ENCODE measurements around the gene PDE4B.
A peak's percentile ranks its signal among the peaks of the same experiment; 100 is the strongest.

Gene PDE4B

DNA sequence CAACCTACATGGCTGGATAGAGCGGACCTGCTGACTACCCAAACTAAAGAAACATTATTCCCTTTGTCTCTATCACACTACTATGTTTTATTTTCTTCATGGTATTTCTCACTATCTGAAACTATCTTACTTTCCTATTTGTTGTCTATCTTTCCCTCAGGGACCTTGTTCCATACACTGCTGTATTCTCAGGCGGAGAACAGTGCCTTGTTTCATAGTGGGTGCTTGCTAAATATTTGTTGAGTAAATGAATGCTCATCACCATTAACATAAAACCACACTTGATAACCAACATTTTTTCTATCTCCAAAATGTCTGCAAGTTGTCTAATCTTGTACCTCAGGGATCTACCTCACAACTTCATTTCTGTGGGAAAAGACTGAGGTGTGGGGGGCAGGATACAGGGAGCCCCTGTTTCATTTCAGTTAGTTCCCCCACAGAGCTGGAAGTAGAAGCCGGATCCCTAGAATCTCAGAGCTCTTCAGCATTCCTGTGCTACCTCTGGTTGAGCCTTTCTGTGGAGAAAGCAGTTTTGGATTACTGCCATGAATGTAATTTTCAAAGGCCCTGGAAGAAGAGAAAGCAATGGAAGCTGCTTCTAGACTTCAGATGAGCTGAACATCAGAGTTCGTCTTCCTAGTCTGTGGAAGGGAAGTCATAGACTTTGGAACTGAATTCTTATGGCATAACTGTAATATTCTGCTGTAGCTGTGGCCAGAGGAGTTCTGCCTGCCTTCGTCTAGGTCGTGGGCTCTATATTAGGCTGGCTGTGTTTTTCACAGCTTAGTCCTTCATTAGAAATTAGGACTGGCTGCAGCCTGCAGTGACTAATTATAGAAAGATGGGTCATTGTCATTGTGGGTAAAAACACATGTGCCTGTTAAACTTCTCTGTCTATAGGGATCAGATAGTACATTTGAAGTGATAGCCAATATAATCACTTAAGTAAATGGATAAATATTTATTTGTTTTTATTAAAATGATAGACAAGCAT is 448.1 kb downstream of the PDE4B start:
- DNase-seq (ENCODE audit: low read depth): no peak

- DNase-seq (ENCODE audit: low read depth): peak; percentile 92
These were observed 450.2 kb downstream of the PDE4B start for GRCh38 chr1:66242646-66243547.

- peak; percentile 60 for DNase-seq (ENCODE audit: low read depth)
These were observed 450.9 kb downstream of the PDE4B start for GRCh38 chr1:66243548-66244130.

DNA sequence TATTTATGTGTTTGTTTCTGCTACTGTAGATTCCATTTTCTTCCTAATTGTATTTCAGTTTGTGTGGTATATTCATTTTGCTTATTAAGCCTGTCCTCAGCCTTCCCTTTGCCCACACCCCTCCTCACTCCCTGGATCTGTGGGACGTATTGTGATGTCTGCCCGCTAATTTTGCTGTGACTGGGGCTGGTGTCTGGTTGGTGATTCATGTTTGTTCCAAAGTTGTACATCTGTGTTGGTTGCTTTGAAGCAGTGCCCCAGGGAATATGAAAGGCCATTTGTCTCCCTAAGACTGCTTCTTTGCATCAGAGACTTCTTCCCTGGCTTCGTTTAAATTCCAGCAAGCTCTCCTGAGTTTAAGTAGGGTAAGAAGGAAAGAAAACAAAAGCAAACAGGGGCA is 451.7 kb downstream of the PDE4B start:
- DNase-seq (ENCODE audit: low read depth): peak; percentile 69

DNA sequence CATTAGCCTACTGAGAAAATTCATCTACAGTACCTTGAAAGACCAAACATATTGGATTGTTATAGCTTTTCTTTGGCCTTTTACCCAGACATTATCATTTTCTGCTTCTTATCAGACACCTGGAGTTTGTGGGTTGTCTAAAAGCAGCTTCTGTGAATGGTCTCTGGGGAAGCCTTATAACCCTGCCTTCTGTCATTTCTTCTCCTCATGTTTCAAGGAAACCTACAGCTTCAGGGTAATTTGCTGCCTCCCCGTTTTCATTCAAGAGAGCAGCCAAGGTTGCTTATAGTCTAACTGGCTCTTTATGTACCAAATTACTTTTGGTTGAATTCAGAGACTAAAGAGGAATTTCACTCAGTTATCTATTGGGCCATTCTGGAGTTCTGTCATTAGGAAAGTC is 453.0 kb downstream of the PDE4B start:
- DNase-seq (ENCODE audit: low read depth): no peak

- DNase-seq (ENCODE audit: low read depth): no peak
These were observed 453.9 kb downstream of the PDE4B start for GRCh38 chr1:66246351-66247269.

DNA sequence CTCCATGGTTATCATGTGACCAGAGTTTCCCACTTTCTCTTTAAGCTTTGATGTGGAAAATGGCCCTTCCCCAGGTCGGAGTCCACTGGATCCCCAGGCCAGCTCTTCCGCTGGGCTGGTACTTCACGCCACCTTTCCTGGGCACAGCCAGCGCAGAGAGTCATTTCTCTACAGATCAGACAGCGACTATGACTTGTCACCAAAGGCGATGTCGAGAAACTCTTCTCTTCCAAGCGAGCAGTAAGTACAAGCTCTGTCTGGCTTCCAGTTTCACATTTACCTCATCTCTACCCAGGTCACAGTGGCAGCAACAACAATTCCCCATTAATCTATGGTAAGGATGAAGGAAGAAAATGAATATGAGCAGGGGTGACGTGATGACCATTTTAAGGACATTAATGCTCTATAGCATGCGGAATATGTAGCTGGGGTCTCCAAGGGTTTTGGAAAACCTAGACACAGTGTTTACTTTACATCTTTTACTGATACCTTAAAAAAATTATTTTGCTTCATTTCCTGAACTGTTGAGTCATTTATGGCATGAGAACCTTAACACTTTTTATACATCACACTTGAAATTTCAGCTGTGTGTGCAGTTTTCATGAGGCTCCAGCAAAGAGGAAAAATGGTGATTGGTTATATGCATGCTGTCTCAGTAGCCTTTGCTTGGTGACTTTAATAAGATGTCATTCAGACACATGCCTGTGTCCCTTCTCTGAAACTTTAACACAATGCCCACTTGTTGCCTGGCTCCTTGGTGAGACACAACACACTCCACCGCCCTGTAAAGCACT is 454.9 kb downstream of the PDE4B start:
- no peak for DNase-seq (ENCODE audit: low read depth)

- DNase-seq (ENCODE audit: low read depth): no peak
These were observed 455.6 kb downstream of the PDE4B start for GRCh38 chr1:66248257-66248656.

DNA sequence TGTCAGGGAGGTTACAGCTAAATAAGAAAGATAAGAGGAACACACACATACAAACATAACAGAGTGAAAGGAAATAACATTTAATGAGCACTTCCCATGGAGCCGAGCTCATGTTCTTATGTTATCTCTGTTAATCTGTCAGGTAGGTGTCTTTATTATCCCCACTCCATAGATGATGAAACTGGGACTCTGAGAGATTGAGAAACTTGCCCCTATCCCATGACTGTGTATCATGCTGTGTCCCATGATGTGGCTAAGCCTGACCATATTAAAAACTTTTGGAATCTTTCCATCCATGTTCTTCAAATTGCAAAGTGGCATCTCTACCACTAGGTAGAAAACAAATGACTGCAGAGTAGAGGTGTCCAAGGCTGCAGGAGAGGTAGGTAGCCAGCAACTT is 456.1 kb downstream of the PDE4B start:
- no peak for DNase-seq (ENCODE audit: low read depth)

DNA sequence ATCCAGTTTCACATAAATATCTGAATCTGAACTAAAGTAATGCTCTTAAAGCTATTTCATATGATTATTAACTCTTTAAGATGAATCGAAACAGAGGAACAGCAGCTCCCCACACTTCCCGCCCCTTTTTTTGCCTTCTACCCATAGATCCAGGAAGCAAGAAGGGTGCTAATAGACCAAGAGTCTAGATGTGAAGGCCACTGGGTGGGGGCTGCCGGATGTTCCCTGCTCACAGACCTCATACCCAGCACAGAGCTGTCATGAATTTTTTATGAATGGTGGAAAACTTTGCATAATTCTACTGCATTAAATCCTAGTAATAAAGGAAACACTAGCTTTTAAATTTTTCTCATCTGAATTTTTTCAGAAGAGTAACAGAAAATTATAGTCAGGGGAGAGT is 457.4 kb downstream of the PDE4B start:
- no peak for DNase-seq (ENCODE audit: low read depth)

DNA sequence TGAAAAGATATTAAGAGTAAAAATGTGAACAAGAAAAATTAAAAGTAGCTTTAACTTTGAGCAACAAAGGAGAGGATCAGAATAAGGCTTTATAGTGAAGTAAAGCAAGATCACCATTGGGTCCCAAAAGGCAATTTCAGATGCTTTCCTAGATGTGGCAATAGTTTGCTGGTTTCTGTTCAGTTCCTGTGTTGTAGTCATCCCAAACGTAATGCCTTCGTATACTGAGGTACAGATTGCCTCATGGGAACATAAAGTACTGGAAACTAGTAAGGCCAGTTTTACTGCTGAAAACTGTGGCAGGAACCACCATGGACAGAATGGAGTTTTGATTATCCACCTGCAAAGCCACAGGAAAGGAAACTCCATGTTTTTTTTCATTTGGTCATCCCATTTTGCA is 457.8 kb downstream of the PDE4B start:
- DNase-seq (ENCODE audit: low read depth): no peak

DNA sequence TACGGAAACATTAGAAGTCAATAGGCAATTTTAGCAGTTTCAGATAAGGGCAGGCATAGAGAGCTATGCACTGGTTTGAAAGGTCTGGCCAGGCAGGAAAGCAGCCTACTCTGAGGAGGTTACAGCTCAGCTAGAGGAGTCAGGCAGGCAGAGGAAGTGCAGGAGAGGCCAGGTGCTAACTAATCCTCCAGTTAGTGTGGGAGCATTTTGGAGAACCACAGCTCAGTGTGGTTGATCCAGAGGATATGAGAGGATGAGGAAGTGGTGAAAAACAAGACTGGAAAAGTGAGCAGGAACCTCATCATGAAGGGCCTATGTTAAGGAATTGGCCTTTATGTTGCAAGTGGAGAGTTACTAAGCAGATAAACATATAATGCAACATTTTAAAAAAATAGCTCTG is 458.9 kb downstream of the PDE4B start:
- peak; percentile 34 for DNase-seq (ENCODE audit: low read depth)

DNA sequence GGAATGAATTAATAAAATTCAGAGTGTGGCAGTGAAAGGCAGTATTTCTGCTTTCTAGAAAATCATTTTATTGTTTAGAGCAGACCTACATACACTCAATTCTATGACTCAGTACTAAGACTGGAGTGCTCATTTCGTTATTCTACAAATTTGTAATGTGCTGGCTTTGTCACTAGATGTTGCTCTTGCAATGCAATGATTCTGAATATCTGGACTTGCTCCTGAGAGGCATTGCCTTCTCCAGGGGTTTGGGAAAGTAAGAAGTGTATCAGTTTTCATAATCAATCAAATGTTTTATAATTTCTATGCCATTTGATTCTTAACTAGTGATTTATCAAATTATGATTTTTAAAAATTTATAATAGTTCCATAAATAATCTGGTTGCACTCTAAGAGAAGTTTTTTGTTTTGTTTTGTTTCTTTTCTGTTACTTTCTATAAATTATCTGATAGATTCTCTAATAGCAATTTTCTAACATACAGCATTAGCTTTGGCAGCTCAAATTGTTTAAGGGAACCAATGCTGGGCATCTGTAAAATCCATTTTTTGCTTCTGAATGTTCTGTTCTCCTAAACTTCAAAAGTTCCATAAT is 460.7 kb downstream of the PDE4B start:
- DNase-seq (ENCODE audit: low read depth): peak; percentile 87

DNA sequence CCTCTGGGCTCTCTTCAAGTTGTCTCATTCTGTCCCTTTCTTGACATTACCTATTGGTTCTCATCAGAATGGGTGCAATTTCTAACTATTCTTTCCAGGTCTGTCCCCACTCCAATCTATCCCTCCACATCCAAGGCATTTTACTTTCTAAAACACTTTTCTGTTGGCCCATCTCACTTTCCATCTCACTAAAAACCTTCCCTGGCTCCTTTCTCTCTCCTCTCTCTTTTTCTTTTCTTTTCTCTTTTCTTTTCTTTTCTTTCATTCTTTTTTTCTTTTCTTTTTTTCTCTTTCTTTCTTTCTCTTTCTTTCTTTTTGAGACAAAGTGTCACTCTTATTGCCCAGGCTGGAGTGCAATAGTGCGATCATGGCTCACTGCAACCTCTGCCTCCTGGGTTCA is 462.1 kb downstream of the PDE4B start:
- DNase-seq (ENCODE audit: low read depth): no peak

- peak; percentile 59 for DNase-seq (ENCODE audit: low read depth)
These were observed 464.2 kb downstream of the PDE4B start for GRCh38 chr1:66256629-66257572.

GRCh38 chr1:66258404-66259105 is 465.9 kb downstream of the PDE4B start:
- DNase-seq (ENCODE audit: low read depth): peak; percentile 60

- no peak for DNase-seq (ENCODE audit: low read depth)
These were observed 468.7 kb downstream of the PDE4B start for GRCh38 chr1:66261364-66261763.

All from ELR (cell line).